ENCODE measurements around the gene FKBP14.
A peak's percentile ranks its signal among the peaks of the same experiment; 100 is the strongest.
"Not testable (repeated sequence)": the region's sequence is repeated elsewhere in the genome, so short reads cannot be mapped to it uniquely, and the experiment has no call there.

The FKBP14 gene

DNA sequence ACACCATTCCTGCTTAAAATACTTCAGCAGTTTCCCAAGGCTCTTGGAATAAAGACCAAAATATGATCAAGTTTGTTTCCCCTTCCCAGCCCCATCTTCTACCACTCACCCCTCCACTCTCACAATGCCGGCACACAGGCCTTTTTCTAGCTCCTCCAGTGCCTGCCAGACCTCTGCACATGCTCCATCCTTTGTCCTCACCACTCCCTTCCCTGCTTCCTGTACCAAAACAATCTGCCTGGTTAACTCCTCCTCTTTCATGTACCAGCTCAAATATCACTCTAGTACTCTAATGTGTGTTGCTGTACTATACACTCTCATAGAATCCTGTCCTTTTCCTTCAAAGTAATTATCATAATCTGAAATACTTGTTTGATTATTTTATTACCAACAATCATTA, 56.3 kb downstream of the FKBP14 start:
- CTCF ChIA-PET = interaction anchor here (1.6 to 3.4 kb wide), 3 partner anchors 11 to 92 kb away, joined by 7 to 12 read pairs (median 7); no protein-coding TSS in a partner anchor
- TF ChIP-seq, protein P1, sequence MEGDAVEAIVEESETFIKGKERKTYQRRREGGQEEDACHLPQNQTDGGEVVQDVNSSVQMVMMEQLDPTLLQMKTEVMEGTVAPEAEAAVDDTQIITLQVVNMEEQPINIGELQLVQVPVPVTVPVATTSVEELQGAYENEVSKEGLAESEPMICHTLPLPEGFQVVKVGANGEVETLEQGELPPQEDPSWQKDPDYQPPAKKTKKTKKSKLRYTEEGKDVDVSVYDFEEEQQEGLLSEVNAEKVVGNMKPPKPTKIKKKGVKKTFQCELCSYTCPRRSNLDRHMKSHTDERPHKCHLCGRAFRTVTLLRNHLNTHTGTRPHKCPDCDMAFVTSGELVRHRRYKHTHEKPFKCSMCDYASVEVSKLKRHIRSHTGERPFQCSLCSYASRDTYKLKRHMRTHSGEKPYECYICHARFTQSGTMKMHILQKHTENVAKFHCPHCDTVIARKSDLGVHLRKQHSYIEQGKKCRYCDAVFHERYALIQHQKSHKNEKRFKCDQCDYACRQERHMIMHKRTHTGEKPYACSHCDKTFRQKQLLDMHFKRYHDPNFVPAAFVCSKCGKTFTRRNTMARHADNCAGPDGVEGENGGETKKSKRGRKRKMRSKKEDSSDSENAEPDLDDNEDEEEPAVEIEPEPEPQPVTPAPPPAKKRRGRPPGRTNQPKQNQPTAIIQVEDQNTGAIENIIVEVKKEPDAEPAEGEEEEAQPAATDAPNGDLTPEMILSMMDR (IDR thresholded peaks at IDR 0.05; ENCODE audit: insufficient read depth, low read length, missing control alignments) = no peak
- H3K4me3 ChIP-seq (ENCODE audit: low read depth, low read length) = no peak overlapping the region
- POLR2A ChIA-PET = no interaction called here
- DNase-seq (ENCODE audit: low read depth, low spot score) = no peak

DNA sequence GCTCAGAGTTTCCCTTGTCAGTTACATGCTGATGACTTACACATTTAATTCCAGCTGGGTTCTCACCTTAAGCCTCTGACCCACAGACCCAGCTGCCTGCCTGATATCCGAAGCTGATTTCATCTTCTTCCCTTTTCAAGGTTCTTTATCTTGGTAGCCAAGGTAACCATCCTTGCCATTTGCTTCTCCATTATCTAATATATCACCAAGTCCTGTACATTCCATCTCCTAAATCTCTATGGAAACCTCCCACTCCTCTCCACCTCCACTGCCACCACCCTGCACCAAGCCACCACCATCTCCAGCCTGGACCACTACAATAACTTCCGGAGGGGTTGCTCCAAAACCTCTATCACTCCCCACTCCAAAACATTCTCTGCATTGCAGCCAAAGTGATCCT, 56.8 kb downstream of the FKBP14 start:
- TF ChIP-seq, protein P1 (IDR thresholded peaks at IDR 0.05; ENCODE audit: insufficient read depth, low read length, missing control alignments) = no peak
- no peak for DNase-seq (ENCODE audit: low read depth, low spot score)
- ChIA-PET CTCF (interaction anchor here (1.5 to 3.4 kb wide), 4 partner anchors 11 to 92 kb away, joined by 3 to 12 read pairs (median 7); no protein-coding TSS in a partner anchor), POLR2A (no interaction called here)
- H3K4me3 ChIP-seq (ENCODE audit: low read depth, low read length) = no peak overlapping the region

DNA sequence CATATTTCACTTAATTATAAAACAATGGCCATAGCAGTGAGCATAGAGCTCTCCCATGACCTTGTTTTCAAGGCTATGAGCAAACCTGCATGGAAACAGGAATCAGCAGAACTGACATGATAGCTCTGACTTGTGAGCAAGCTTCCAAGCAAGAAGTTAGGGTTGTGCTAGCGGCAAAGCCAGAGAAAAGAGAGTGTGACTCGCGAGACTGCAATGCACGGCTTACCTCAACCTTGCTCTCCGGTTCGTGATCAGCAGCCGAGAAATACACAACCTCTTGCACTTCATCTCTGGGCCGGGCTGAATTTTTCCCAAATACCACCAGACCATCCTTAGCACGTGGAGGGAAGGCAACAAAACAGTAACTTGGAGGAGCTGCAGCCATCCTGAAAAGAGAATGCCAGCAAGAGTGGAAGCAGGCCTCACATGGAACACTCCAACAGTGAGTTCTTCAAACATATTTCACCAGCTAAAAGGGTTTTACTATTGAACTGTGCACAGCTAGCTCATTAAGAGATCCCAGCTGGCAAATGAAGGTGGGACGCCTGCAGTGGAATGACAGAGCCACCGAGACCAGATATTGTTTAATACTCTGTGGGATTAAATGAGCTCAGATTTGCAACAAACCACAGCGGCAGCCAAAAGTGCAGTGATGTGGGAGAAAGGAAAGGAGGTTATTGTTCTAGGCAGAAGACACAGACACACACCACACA, 57.7 kb downstream of the FKBP14 start:
- TF ChIP-seq, protein P1 (IDR thresholded peaks at IDR 0.05; ENCODE audit: insufficient read depth, low read length, missing control alignments) = no peak
- DNase-seq (ENCODE audit: low read depth, low spot score) = peak; percentile 28
- ChIA-PET POLR2A (interaction anchor here (0.6 to 0.9 kb wide), 3 partner anchors 16 to 72 kb away, joined by 3 to 4 read pairs (median 4); no protein-coding TSS in a partner anchor), CTCF (interaction anchor here (0.9 to 3.4 kb wide), 7 partner anchors 10 to 93 kb away, joined by 3 to 12 read pairs (median 5); no protein-coding TSS in a partner anchor)
- no peak overlapping the region for H3K4me3 ChIP-seq (ENCODE audit: low read depth, low read length)

DNA sequence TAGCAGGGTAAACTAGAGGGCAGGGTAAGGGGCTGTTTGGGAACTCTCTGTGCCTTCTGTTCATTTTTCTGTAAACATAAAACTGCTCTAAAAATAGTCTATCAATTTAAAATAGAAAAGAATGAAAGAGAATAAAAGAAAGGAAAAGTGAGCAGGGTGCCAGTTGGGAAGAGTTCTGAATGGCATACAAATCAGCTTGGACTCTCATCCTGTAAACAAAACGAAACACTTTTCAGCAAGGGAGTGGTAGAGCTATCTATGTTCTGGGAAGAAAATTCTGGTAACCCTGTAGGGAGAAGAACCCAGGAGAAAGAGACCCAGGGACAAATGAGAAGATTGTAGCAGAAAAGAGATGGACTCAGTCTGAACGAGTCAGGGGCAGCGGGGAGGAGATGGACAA, 61.5 kb downstream of the FKBP14 start:
- POLR2A ChIA-PET = no interaction called here
- CTCF ChIA-PET = interaction anchor here (2.1 kb wide), 1 partner anchor 12 kb away, joined by 8 read pairs; no protein-coding TSS in a partner anchor

DNA sequence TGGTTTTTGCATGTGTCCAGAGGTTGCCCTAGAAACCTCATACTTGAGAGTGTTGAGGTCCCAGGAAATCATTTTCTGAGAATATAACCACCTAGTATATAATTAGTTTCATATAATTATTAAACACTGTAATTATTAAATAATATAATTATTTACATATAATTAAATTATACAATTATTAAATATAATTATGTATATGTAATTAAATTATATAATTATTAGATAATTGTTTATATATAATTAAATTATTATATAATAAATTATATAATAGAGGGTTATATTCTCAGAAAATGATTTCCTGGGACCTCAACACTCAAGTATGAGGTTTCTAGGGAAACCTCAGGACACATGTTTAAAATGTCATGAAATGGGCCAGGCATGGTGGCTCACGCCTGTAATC, 64.5 kb downstream of the FKBP14 start:
- POLR2A ChIA-PET = no interaction called here
- TF ChIP-seq, protein P1 (IDR thresholded peaks at IDR 0.05; ENCODE audit: insufficient read depth, low read length, missing control alignments) = no peak
- no peak overlapping the region for H3K4me3 ChIP-seq (ENCODE audit: low read depth, low read length)
- no peak for DNase-seq (ENCODE audit: low read depth, low spot score)
- CTCF ChIA-PET = no interaction called here

More for the DNA sequence above, 61.5 kb downstream of the FKBP14 start:
- no peak overlapping the region for H3K4me3 ChIP-seq (ENCODE audit: low read depth, low read length)
- no peak for DNase-seq (ENCODE audit: low read depth, low spot score)
- TF ChIP-seq, protein P1 (IDR thresholded peaks at IDR 0.05; ENCODE audit: insufficient read depth, low read length, missing control alignments) = no peak

DNA sequence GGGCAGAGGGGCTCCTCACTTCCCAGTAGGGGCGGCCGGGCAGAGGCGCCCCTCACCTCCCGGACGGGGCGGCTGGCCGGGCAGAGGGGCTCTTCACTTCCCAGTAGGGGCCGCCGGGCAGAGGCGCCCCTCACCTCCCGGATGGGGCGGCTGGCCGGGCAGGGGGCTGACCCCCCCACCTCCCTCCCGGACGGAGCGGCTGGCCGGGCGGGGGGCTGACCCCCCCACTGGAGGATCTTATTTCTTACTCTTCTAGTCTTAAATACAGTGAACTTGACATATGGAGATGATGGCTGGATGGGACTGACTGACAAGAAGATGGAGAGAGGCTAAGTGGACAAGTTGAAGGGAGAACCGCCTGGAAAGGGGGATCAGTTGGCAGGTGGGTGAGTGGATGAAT, 64.9 kb downstream of the FKBP14 start:
- POLR2A ChIA-PET; H3K4me3 ChIP-seq (ENCODE audit: low read depth, low read length); CTCF ChIA-PET; DNase-seq (ENCODE audit: low read depth, low spot score): not testable (repeated sequence)

Data from AG04449 (cell line).